ENCODE measurements around the gene MTMR1.

MTMR1 gene

DNA sequence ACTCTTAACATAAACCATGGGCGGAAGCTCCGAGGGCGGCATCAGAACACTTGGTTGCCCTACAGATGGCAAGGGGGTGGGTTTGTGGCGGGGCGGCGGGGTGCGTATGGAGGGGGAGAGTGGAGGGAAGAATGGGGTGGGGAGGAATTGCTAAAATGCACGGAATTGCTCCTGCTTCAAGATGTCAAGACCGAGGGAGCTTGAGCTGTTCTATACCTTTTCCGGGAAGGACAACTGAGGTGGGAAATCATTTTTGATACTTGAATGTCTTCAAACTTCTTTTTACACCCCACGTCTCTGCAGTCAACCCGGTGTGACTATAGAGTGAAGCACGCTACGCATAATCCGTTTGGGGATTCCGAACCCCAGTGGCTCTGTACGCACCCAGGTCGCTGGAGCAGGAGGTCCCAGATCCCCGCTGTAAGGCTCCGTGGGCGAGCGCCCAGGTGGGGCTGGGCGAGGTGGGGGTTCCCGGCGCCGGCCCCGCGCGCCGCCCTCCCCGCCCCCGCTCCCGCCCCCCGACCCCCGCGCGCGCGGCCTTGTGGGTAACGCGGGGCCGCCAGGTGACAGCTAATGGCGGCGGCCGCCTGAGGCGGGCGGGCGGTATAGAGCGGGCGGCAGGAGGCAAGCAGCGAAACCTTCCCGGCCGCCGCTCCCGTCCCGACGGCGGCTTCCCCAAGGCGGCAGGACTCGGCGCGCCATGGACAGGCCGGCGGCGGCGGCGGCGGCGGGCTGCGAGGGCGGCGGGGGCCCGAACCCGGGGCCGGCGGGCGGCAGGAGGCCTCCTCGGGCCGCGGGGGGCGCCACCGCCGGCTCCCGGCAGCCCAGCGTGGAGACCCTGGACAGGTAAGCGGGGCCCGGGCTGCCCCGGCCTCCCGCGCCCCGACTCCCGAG, at the start of gene MTMR1:
Gene MTMR1 (plus strand): TSS at position 566 of the 894 bp plus-strand sequence. CDS start 135 bp downstream, at position 701.
- DNase-seq (ENCODE audit: low read depth), result no peak

DNA sequence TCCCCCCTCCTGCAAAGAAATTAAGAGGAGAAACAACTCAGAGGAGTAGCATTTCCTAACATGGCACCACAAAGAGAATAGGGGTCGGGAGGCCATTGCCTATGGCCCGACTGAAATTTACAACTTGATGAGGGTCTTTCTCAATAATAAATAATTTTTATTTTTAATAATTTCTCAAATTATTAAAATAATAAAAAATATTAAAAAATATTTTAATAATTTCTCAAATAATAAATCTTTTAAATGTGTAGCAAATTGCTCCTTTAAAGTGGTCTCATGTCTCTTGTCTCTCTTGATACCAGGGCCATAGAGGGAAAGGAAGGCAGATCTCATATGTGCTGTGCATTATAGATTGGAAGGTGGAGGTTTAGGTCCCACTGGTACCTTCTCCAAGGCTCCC, 49.2 kb upstream of the MTMR1 start:
- DNase-seq (ENCODE audit: low read depth), result no peak

DNA sequence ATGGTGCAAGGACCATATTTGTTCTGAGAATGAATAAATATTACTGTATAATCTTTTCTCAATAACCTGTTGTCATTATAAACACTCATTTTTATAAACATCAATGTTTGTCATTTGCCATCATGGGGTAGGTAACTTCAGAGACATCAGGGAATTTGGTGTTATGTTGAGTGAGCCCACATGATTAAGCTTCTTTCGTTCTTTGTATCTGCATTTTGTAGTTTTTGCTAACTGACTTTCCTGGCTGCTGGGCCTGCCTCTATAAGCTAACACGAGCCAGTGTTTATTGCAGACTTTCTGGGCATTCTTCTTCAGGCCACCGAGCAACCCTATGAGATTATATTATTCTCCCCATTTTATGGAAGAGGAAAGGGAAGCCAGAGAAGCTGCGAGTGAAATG, 48.8 kb upstream of the MTMR1 start:
- DNase-seq (ENCODE audit: low read depth), result no peak

DNA sequence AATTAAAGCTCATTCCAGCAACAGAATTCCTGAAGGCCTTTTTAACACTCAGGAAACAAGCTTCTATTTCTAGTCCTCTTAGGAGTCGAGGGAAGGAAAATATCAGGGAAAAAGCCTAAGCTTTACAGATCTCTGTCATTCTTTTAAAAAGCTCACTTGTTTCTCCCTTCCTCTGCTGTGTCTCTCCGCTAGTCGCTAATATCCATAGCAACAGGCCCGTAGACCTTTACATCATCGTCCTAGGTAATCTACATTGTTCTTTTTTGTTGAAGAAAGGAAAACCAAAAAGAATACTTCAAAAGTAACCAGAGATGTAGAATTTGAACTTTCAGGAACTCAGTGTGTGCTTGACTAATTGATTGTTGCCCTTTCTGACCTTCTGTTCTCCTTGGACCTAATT, 45.9 kb upstream of the MTMR1 start:
- DNase-seq (ENCODE audit: low read depth), result no peak

DNA sequence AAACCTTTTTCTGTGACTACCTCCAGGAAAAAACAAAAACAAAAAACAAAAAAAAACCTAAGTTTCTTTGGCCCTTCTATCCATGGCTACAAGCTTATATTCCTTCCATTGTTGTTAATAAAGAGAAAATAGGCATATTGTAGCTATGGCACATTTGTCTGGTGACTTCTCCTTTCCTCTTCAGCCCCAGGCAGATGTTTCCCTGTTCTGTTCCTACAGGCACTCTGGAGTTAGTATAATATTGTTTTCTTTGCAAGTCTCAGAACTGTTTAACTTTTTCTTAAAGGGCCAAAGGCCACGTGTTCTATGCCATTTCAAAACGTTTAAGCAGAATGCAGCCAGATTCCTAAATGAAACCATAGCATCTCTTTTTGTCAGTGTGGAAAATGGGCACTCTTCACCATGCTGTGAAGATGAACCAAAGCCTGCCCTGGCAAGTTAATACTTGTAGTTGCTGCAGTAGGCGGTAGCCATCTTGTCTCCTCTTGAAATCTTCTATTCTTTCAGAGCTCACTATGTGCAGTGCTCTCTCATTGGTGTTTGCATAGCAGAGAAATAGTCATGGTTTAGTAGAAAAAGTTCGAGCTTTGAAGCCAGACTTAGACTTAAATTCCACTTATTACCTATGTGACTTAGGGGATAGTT, 44.8 kb upstream of the MTMR1 start:
- no peak for DNase-seq (ENCODE audit: low read depth)

DNA sequence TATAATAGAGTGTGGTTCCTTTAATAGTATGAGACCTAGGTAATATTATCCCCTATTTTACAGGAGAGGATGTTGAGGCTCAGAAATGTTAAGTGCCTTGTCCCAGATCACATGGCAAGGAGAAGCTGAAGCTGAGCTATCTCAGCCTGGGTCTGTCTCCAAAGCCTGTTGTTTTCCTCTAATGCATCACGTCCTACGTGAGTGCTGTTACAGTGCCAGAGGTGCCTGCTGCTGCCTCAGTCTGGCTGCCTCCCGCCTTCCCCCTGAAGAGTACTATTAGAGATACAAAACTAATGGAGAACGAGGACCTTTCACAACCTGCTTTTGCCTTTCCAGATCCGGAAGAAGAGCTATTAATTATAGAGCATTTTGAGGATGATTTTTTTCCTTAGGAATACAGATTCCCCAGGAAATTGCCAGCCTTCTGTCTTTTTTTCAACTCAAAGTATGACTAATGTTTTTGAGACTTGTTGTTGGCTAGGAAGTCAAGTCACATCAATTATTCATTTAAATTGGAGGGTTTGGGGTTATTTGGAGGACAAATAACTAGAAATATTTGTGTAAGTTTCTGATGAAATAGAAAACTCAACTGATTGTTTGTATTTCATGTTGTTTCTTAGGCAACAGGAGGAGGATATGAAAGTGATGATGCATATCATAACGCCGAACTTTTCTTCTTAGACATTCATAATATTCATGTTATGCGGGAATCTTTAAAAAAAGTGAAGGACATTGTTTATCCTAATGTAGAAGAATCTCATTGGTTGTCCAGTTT, 43.9 kb upstream of the MTMR1 start:
- no peak for DNase-seq (ENCODE audit: low read depth)

DNA sequence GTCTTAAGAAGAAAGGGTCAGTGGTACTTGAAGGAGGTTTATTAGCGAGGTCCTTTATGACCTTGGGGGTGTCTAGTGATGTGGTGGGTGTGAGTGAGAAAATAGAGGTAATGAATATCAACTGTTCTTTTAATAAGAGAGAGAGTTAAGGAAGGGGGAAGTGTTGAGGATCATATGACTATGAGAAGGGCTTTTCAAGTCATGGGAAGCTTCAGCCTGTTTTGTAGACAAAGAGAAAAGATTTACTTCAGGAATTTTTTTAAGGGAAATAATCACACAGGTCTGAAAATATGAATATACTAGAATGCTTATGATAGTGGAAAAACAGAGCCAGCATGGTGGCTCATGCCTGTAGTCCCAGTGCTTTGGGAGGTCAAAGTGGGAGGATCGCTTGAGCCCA, 41.3 kb upstream of the MTMR1 start:
- no peak for DNase-seq (ENCODE audit: low read depth)

DNA sequence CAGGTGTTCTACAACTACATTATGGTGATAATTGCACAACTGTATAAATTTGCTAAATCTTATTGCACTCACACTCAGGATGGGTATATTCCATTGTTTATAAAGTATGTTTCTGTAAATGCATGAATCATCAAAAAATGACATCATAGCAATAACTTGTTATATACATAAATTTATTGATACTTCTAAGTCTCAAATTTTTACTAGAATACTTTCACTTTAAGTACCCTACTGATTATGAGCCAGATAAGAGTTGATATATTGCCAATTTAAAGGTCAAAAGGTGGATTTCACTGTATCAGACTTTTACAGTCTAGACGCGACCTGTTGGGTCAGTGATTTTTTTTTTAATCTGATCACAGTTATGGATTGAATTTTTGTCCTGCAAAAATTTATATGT, 37.4 kb upstream of the MTMR1 start:
- DNase-seq (ENCODE audit: low read depth), result no peak

DNA sequence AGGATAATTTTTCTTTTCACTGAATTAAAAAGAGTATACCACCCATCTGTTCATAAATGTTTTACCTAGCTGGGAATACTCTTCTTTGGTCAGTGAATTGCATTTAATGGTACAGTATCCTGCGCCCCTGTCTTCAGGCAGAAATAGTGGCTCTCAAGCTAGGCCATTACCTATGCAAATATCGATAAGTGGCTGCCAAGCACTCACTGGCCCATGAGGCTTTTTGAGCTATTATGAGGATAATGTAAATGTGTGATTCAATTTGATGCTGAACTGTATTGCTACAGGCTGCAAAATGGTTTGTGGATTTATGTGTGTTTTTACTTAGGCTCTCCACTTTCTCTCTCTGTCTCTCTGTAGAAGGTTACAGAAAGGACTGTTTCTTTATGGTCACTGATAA, 30.1 kb upstream of the MTMR1 start:
- no peak for DNase-seq (ENCODE audit: low read depth)

DNA sequence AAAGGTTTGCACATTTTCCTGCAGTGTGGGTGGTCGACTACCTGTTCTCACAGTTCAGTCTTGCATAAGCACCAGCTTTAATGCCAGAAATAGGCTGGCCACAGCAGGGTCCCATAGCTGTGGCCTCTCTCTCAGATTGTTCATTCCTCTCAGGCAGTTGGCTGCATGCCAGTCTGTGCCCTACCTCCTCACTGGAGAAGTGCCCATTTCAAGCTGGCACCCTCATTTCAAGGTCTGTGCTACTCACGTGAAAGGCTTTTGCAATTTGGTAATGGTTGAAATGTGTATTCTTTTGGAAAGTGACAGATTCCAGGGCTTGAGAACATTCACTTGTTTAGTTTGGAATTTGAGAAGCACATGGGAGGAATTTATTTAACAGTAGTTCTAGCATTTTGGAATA, 28.9 kb upstream of the MTMR1 start:
- DNase-seq (ENCODE audit: low read depth), result no peak

DNA sequence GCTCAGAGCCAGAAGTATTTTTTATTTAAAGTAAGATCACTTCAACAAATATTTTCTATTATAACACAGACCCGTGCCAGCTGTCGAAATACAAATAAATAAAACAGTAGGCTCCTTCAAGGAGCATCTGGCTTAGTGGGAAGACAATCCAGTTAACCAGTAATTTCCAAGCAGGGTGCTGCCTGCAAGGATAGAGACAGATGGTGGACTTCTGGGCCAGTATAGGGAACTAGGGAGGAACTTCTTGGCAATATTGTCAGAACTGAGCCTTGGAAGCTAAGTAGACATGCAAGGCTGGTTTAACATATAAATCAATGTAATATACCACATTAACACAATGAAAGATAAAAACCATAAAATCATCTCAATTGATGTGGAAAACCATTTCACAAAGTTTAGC, 17.0 kb upstream of the MTMR1 start:
- no peak for DNase-seq (ENCODE audit: low read depth)

DNA sequence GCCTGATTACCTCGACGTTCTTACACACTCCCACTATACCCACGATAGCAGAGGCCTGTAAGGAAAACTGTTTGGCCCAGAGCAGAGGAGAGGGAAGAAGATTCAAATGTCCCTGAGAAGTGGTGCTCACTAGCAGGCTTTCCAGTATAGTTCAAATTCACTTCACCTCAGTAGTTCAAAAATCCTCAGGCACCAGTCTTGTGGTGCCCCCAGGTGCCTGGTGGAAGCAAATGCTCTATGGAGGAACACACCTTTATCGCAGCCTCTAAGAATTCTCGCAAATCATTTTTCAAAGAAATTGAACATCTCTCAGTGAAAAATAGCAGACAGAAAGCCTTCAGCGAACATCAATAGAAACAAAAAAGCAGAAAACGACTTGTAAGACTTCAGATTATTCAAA, 12.2 kb upstream of the MTMR1 start:
- DNase-seq (ENCODE audit: low read depth), result no peak

DNA sequence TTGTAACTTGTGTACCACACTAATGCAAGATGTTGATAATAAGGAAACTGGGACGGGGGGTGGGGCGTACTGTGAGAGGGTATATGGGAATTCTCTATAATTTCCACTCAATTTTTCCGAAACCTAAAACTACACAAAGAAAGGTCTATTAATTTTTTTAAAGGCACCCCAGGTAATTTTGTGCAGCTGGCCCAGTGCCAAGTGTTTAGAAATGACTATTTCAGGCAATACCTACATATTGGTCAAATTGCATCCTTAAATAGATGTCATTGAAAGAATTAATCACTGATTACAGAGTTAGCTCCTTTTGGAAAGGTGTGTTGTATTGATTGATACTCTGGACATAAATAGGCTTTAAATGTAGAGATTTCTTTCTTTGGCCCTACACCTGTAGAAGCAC, 10.1 kb upstream of the MTMR1 start:
- no peak for DNase-seq (ENCODE audit: low read depth)

DNA sequence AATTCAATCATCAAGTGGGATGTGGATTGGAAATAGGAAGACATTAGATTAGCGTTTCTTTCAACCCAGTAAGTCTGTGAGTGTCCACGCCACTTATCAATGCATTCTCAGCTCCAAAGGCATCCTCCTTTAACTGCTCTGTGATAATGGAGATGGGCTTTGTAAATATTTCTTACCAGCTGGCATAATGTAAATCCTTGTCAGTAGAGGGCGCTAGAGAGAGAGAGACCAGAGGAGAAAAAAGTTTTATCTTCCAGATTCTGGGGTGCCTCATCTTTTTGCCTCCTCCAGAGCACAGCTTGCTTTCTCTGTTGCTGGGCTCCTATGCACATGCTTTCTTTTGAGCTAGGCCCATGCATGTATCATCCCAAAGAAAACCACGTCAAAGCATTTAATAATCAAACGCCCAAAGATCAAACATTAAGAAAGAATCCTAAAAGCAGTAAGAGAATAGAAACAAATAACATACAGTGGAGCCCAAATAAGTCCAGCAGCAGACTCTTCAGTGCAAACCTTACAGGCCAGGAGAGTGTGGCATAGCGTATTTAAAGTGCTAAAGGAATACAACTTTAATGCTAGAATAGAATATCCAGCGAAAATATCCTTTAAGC, 9.6 kb upstream of the MTMR1 start:
- no peak for DNase-seq (ENCODE audit: low read depth)

DNA sequence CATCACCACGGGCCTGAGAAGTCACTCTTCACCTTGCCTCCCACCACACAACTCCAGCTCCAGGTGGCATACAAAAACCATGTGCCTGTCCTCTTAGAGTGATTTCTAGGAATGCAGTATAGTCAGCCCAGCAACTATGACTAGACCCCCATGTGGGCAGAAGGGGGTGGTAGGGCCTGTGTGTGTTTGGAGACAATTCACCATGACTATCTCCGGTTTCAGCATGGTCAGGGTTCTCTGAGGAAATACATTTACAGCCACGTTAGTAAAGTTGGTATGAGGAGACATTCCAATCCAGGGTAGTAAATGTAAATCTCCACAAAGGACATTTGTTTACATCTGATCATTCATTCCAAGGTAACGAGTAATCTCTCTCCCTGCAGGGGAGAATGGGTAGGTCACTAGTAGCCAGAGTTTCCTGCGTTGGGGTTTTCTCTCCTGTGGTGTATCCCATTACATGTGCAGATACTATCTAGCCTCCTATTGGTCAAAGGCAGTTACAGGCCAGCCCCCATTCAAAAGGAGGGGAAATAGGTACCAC, 4.2 kb upstream of the MTMR1 start:
- no peak for DNase-seq (ENCODE audit: low read depth)

DNA sequence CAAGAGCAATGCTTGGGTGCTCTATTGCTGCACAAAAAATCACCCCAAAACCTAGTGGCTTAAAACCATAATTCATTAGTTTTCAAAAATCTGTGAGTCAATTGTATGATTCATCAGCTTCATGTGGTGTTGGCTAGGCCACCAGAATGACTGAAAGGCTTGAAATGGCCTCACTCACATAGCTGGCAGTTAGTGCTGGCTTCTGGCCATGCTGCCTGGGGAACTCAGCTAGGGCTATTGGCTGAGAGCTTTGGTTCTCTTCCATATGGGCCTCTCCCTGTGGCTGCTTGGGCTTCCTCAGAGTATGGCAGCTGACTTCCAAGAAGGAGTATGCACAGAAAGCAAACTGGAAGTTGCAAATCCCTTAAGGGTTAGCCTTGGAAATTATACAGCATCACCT, 3.1 kb upstream of the MTMR1 start:
- no peak for DNase-seq (ENCODE audit: low read depth)

DNA sequence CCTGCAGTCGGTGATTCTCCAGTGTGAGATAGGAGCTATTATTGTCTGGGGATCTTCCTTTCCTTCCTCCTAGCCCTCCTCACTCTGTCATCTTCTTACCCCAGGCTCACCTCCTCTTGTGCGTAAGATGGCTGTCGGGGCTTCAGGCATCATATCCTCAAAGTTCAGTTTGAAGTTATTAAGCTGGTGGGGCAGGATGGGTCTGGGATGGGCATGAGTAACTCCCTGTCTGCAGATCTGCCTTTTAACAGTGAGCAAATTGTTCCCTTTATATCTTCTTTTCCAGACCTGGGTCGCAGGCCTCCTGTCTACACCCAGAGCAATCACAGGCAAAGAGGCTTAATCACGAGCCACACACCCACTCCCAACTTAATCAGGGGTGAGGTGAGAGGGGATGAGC, 900 bp upstream of the MTMR1 start:
- DNase-seq (ENCODE audit: low read depth), result no peak

DNA sequence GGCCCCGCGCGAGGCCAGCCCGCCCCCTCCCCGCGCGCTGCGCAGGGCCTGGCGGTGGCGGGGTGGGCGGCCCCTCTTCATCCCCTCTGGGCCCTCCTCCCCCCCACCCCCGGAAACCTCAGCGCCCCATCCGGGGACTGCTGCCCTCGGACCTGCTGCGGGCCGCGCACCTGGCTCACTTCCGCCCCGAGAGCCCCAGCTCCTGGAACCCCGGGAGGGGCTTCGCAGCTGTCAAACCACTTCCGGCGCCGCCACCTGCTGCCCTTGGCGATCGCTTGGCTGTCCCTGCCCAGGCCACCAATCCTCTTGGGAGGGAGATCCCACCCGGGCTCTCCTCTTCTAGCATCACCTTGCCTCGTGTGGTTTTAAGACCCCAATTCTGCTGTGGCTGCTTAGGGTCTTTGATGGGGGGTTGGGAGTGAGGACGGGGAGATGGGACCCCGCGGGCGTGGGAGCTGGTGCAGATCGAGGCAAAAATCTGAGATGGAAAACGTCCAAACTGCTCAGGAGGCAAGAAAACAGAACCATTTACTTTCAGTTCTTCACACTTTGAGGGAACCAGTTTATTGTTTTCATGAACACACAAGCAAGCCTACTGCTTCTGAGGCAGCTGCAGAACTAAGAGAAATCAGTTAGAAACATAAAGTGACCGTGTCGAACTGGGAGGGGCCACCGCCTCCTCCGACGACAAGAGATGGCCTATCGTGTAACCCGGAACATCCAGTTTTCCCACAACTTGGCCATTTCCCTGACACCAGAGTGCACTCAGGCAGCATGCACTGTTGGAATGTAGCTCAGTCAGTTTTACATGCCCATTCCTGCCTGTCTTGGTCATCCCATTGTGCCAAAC, 754 bp downstream of the MTMR1 start:
- DNase-seq (ENCODE audit: low read depth), result no peak

DNA sequence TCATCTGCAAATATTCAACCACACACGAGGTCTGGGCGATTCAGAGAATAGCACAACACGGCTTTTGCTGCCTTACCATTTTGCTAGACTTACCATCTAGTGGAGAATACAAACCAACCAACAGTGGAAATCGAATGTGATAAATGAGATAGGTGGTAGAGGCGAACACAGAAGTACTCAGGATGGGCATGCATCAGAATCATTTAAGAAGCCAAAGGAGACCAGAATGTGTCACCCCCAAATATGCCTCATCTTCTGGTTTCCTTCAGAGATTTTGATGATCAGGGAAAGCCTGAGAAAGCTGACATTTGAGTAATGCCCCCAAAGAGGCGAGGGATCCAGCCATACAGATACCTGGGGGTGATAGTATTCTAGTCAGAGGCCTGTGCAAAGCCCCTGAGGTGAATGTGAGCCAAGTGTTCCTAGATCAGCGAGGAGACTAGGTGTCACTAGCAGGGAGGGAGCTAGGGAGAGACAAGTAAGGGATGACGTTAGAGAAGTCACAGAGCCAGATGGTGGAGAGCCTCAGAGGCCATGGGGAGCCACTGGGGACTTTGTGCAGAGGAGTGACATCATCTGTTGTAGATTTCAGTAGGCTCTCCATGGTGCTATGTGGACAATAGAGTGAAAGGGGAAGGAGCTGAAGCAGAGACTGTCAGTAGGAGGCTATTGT, 1.7 kb downstream of the MTMR1 start:
- no peak for DNase-seq (ENCODE audit: low read depth)

DNA sequence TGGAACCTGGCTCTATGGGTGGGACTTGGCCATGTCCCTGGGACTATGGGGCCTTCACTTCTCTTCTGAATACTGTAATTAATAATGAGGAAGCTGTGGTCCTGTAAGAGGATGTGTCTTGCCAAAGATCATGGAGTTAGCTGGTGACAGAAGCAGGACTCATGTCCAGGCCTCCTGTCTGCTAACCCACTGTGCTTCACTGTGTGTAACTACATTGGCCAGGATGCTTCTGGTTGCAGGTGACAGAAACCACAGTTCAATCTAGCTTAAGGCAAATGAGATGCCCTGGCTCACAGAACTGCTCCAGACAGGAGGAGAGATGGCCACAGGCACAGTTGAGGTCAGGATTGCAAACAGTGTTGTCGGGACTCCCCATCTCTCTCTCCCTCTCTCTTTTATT, 3.1 kb downstream of the MTMR1 start:
- DNase-seq (ENCODE audit: low read depth), result no peak

DNA sequence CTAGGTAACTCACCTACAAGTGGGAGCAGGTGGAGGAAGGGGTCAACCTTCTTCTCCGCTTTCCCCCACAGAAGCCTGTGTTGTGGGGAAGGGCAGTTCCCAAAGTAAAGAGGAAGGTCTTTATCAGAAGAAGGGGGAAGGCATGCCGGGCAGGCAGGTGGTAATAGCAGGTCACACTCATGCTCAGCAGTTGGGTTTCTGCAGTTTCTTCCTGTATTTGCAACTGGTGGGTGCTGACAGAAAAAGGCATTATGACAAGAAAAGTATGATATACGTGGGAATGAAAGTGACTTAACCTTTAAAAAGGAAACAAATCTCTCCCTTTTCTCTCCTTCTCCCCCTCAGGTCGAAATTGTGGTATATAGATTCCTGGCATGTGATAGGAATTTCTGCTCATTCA, 3.7 kb downstream of the MTMR1 start:
- DNase-seq (ENCODE audit: low read depth), result no peak
